Transverse colon (tissue), 4 donors: ENCODE measurements around the gene VKORC1.

Experiments used
- POLR2A ChIP-seq: fragments of 450-650 bp; IDR thresholded peaks from one replicate; pipeline ENCODE4 v1.6.1; 2016; ENCODE audit warnings: antibody characterized with exemption, mild to moderate bottlenecking, moderate library complexity
- POLR2AphosphoS5 ChIP-seq, 3 donors: sonication (generic); formaldehyde crosslinking; IDR thresholded peaks; one replicate each; pipeline ENCODE4 v1.6.1; 2016; ENCODE audit warnings: antibody characterized with exemption in 3 of 3
- TF ChIP-seq, protein P1 (sequence below), 5 experiments: fragments of 200-600 bp in 3 of 5; fragments of 450-650 bp in 2 of 5; sonication (generic) in 3 of 5; IDR thresholded peaks; 1 replicate in 2 of 5; 2 replicates in 3 of 5; pipeline ENCODE4 v1.5.1; 2016 to 2017; ENCODE audit warnings: antibody characterized with exemption in 5 of 5, inconsistent platforms in 3 of 5, mild to moderate bottlenecking in 2 of 5, moderate library complexity in 1 of 5

DNA sequence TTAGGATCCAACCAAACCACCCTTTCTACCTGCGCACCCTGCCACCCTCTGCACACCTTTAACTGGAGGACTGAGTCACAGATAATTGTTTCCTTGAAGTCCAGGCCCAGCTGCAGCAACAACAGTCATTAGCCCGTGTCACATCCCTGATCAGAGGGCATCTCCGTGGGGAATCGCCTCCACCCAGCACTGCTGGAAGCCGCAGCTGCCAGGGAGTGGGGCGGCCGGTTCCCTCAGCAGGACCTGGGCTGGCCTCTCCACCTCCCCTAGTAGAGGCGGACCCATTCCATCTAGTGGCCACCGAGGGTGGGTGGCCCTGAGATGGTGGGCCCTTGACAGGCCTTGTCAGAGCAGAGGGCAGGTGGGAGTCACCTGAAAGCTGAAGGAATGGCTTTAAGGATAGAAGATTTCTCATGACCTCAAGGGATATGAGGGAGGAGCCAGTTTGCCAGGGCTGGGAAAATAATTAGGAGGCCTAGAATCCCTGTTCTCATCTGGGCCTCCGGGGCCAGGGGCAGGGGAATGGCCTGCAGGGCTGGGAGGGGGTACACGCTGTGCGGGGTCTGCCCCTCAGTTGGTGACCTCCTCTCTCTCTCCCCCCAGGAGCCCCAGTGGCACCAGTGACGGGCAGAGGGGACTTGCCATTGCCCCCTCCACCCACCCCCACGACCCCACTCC is 12.1 kb downstream of the VKORC1 start:
- no peak for TF ChIP-seq POLR2A
- TF ChIP-seq, protein P1, sequence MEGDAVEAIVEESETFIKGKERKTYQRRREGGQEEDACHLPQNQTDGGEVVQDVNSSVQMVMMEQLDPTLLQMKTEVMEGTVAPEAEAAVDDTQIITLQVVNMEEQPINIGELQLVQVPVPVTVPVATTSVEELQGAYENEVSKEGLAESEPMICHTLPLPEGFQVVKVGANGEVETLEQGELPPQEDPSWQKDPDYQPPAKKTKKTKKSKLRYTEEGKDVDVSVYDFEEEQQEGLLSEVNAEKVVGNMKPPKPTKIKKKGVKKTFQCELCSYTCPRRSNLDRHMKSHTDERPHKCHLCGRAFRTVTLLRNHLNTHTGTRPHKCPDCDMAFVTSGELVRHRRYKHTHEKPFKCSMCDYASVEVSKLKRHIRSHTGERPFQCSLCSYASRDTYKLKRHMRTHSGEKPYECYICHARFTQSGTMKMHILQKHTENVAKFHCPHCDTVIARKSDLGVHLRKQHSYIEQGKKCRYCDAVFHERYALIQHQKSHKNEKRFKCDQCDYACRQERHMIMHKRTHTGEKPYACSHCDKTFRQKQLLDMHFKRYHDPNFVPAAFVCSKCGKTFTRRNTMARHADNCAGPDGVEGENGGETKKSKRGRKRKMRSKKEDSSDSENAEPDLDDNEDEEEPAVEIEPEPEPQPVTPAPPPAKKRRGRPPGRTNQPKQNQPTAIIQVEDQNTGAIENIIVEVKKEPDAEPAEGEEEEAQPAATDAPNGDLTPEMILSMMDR (IDR thresholded peaks at IDR 0.05) = no peak
- no peak for TF ChIP-seq POLR2AphosphoS5 (IDR thresholded peaks at IDR 0.05)
